Endodermal cell (in vitro differentiated cells): ENCODE results near the gene PRR36. TPM values are rescaled to one million over a fixed set of nuclear protein-coding genes. Genes with fewer than 3 reads are reported as not detected.

Experiments
- DNase-seq: peaks from one replicate; pipeline ENCODE4 v3.0.0-alpha.2; 2017
- H3K27ac ChIP-seq: 2 replicates; pipeline ENCODE4 v1.5.1; 2013; ENCODE audit warnings: mild to moderate bottlenecking, low read depth, low read length, moderate library complexity
- H3K27me3 ChIP-seq: 2 replicates; pipeline ENCODE4 v1.6.1; 2013; ENCODE audit warnings: mild to moderate bottlenecking, low read length, moderate library complexity; ENCODE audit not compliant: insufficient read depth, control insufficient read depth, poor library complexity, severe bottlenecking
- H3K36me3 ChIP-seq: 2 replicates; pipeline ENCODE4 v1.7.0; 2013; ENCODE audit warnings: mild to moderate bottlenecking, low read length, moderate library complexity; ENCODE audit not compliant: control insufficient read depth, insufficient read depth
- H3K4me1 ChIP-seq: one replicate; pipeline ENCODE4 v1.7.0; 2013; ENCODE audit warnings: low read length; ENCODE audit not compliant: control insufficient read depth, insufficient read depth
- H3K4me3 ChIP-seq: 2 replicates; pipeline ENCODE4 v1.5.1; 2013; ENCODE audit warnings: mild to moderate bottlenecking, low read length, moderate library complexity
- H3K9ac ChIP-seq: 2 replicates; pipeline ENCODE4 v1.6.1; 2013; ENCODE audit warnings: mild to moderate bottlenecking, low read length, moderate library complexity; ENCODE audit not compliant: poor library complexity, severe bottlenecking; ENCODE audit errors: extremely low read depth
- H3K9me3 ChIP-seq: 2 replicates; pipeline ENCODE4 v1.6.1; 2013; ENCODE audit warnings: mild to moderate bottlenecking, low read length, moderate library complexity; ENCODE audit not compliant: control insufficient read depth
- H3K27ac Mint-ChIP-seq: 2 replicates; pipeline ENCODE4 v1.8.0; 2020; ENCODE audit warnings: mixed read lengths
- H3K27me3 Mint-ChIP-seq: 2 replicates; pipeline ENCODE4 v1.8.0; 2021; ENCODE audit warnings: mild to moderate bottlenecking, mixed read lengths; ENCODE audit not compliant: insufficient read depth
- H3K36me3 Mint-ChIP-seq: 2 replicates; pipeline ENCODE4 v1.8.0; 2020; ENCODE audit warnings: low read depth, mixed read lengths
- H3K4me1 Mint-ChIP-seq: 2 replicates; pipeline ENCODE4 v1.8.0; 2020; ENCODE audit warnings: mixed read lengths
- H3K4me3 Mint-ChIP-seq: 2 replicates; pipeline ENCODE4 v1.8.0; 2020; ENCODE audit warnings: mild to moderate bottlenecking, moderate library complexity, mixed read lengths
- H3K9me3 Mint-ChIP-seq: 2 replicates; pipeline ENCODE4 v1.8.0; 2020; ENCODE audit warnings: mild to moderate bottlenecking, mixed read lengths
- WGBS, 2 experiments: methylation state at CpG; one replicate each; pipeline versions ENCODE4 v1.1.5 to v1.1.7; 2013; ENCODE audit warnings: missing lambda C conversion rate in 2 of 2, mixed read lengths in 1 of 2; ENCODE audit not compliant: insufficient coverage in 1 of 2, insufficient read length in 1 of 2; 5-methylcytosine and 5-hydroxymethylcytosine counted together
- total RNA-seq, 2 donors: library from RNA; stranded (reverse); fragmentation: NEBNext Ultra II Directional in 1 of 2; extraction: Animal tissue kit (Norgen Biotek cat#: 25700) in 1 of 2; gene quantifications; 2 replicates in 1 of 2; 3 replicates in 1 of 2; pipeline ENCODE4 v1.2.1, GENCODE V29; 2021
- TF ChIP-seq, protein P1 (sequence below): fragments of 200-600 bp; sonication (generic); conservative IDR thresholded peaks from 2 replicates; pipeline ENCODE4 v1.5.0; 2021; ENCODE audit warnings: antibody characterized with exemption, mild to moderate bottlenecking

PRR36 gene
- total RNA-seq, 2 donors from 2014 or later = 9.5 to 20.2 TPM

DNA sequence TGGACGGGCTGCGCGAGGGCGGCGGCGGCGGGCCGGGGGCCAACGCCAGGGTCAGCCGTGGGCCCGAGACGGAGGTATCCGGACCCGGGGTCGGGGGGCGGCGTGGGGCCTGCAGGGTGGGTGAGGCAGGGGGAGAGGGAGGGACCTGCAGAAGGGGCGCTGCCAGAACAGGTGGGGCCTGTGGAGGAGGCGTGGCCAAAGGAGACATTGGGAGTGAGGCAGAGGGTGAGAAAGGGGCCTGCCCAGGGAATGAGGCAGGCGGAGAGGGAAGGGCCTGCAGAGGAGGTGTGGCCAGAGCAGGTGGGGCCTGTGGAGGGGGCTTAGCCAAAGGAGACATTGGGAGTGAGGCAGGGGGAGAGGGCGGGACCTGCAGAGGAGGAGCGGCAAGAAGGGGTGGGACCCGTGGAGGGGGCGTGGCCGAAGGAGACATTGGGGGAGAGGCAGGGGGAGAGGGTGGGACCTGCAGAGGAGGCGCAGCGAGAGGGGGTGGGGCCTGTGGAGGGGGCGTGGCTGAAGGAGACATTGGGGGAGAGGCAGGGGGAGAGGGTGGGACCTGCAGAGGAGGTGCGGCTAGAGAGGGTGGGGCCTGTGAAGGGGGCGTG is 4.2 kb downstream of the PRR36 start:
- Mint-ChIP-seq H3K27me3 (peaks cover 70% of the 10 kb centered on the region), H3K27ac (no peak overlapping the region)

DNA sequence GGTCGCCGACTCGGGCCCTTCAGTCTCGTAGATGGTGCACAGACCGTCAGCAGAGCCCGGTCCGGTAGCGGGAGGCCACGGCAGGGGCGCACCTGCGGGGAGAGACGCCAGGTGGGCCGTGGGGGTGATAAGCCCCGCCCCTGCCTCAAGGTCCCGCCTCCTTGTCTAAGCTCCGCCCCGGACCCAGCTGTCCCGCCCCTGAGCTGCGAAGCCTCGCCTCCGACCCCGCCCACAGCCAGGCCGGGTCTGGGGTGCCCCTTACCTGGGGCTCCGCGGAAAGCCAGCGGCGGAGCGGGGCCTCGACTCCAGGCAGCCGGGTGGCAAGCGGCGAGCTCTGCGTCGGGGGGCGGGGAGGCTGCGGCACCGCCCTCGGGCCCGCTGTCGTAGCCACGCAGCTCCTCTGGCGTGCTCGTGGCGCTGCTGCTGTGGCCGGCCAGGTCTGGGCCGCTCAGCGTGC is 4.7 kb downstream of the PRR36 start:
- Mint-ChIP-seq H3K27me3 (peaks cover 70% of the 10 kb centered on the region), H3K4me3 (peak overlapping the region; percentile 42), H3K36me3 (no peaks in the 10 kb centered on the region), H3K9me3 (peaks cover 1% of the 10 kb centered on the region), H3K27ac (no peak overlapping the region), H3K4me1 (peaks cover 3% of the 10 kb centered on the region)
- Histone ChIP-seq H3K9ac (no peak overlapping the region), H3K27me3 (peaks cover 46% of the 10 kb centered on the region), H3K27ac (no peak overlapping the region), H3K9me3 (no peaks in the 10 kb centered on the region), H3K4me3 (no peak overlapping the region), H3K36me3 (no peaks in the 10 kb centered on the region), H3K4me1 (no peaks in the 10 kb centered on the region)
- peak; percentile 95 for DNase-seq
- whole genome bisulfite sequencing, 2 experiments = 38 to 62% methylated on average over 21 to 47 of the region's 47 CpGs
- TF ChIP-seq, protein P1, sequence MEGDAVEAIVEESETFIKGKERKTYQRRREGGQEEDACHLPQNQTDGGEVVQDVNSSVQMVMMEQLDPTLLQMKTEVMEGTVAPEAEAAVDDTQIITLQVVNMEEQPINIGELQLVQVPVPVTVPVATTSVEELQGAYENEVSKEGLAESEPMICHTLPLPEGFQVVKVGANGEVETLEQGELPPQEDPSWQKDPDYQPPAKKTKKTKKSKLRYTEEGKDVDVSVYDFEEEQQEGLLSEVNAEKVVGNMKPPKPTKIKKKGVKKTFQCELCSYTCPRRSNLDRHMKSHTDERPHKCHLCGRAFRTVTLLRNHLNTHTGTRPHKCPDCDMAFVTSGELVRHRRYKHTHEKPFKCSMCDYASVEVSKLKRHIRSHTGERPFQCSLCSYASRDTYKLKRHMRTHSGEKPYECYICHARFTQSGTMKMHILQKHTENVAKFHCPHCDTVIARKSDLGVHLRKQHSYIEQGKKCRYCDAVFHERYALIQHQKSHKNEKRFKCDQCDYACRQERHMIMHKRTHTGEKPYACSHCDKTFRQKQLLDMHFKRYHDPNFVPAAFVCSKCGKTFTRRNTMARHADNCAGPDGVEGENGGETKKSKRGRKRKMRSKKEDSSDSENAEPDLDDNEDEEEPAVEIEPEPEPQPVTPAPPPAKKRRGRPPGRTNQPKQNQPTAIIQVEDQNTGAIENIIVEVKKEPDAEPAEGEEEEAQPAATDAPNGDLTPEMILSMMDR = peak; percentile 35

More for the DNA sequence above, 4.2 kb downstream of the PRR36 start:
- Mint-ChIP-seq H3K9me3 (peaks cover 1% of the 10 kb centered on the region), H3K4me1 (peaks cover 3% of the 10 kb centered on the region), H3K36me3 (no peaks in the 10 kb centered on the region), H3K4me3 (no peak overlapping the region)
- 70% methylated on average over 28 of the region's 30 CpGs; no CpG with 5 or more reads in 1 of the 2 experiments for WGBS, 2 experiments
- H3K9me3 ChIP-seq = no peaks in the 10 kb centered on the region
- H3K36me3 ChIP-seq = no peaks in the 10 kb centered on the region
- H3K4me1 ChIP-seq = no peaks in the 10 kb centered on the region
- TF ChIP-seq, protein P1 = no peak
- H3K27me3 ChIP-seq = peaks cover 41% of the 10 kb centered on the region
- no peak overlapping the region for H3K4me3 ChIP-seq
- no peak overlapping the region for H3K27ac ChIP-seq
- no peak overlapping the region for H3K9ac ChIP-seq
- DNase-seq = peak; percentile 92

DNA sequence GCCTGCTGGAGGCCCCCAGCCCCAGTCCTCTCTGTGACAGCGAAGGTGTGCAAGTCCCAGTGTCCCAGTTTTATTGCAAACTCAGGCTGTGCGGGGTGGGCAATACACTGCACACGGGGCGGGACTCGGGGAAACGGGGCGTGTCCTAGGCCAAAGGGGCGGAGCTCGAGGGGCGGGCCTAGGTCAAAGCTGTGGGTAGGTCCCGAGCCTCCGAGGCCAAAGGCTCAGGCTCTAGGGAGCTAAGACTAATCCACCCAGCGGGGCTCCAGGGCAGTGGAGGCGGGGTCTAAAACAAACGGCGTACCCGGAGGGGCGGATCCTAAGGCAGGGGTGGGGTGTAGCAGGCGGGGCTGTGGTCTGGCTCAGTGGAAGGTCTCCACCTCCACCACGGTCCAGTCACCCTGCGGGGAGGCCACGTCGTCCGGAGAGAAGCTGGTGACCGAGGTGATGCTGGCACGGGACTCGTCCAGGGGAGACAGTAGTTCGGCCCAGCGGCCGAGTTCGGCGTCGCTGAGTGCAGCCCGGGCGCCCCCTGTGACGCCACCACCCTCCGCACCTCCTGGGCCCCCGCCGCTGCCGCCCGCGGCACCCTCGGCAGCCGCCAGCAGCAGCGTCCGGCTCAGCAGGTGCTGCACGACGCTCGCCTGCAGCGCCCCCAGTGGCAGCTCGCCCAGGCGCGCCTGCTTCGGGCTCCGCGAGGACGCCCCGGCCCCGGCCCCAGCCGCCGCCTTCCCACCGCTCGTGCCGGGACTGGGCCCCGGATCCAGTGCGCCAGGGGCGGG is 5.3 kb downstream of the PRR36 start:
- Histone ChIP-seq H3K36me3 (no peaks in the 10 kb centered on the region), H3K9me3 (no peaks in the 10 kb centered on the region), H3K27ac (no peak overlapping the region), H3K9ac (no peak overlapping the region), H3K27me3 (peaks cover 52% of the 10 kb centered on the region), H3K4me1 (no peaks in the 10 kb centered on the region), H3K4me3 (no peak overlapping the region)
- peak; percentile 97 for DNase-seq
- Mint-ChIP-seq H3K27me3 (peaks cover 75% of the 10 kb centered on the region), H3K4me3 (peak overlapping the region; percentile 42), H3K27ac (peak overlapping the region; percentile 74), H3K9me3 (peaks cover 1% of the 10 kb centered on the region), H3K36me3 (no peaks in the 10 kb centered on the region), H3K4me1 (peaks cover 3% of the 10 kb centered on the region)
- TF ChIP-seq, protein P1 = peak; percentile 95
- WGBS, 2 experiments = 27 to 50% methylated on average over 37 to 67 of the region's 67 CpGs
